ENCODE results near the gene PDPR.
"Not testable (repeated sequence)": the region's sequence is repeated elsewhere in the genome, so short reads cannot be mapped to it uniquely, and the experiment has no call there.

PDPR gene

GRCh38 chr16:70135796-70136195, 21.7 kb downstream of the PDPR start:
- DNase-seq, result not testable (repeated sequence)

- not testable (repeated sequence) for DNase-seq
Observed at GRCh38 chr16:70136595-70136994, 22.5 kb downstream of the PDPR start.

- not testable (repeated sequence) for DNase-seq
Observed at GRCh38 chr16:70142739-70143138, 28.6 kb downstream of the PDPR start.

- not testable (repeated sequence) for DNase-seq
Observed at GRCh38 chr16:70143231-70143895, 29.2 kb downstream of the PDPR start.

- DNase-seq, result not testable (repeated sequence)
Observed at GRCh38 chr16:70147853-70148252, 33.7 kb downstream of the PDPR start.

- DNase-seq, result not testable (repeated sequence)
Observed at GRCh38 chr16:70148453-70148852, 34.3 kb downstream of the PDPR start.

GRCh38 chr16:70149296-70149695, 35.2 kb downstream of the PDPR start:
- DNase-seq, result not testable (repeated sequence)

GRCh38 chr16:70151391-70151790, 37.3 kb downstream of the PDPR start:
- DNase-seq, result no peak

- DNase-seq, result no peak
Observed at GRCh38 chr16:70151941-70152509, 37.9 kb downstream of the PDPR start.

GRCh38 chr16:70152578-70153302, 38.6 kb downstream of the PDPR start:
- DNase-seq, result no peak

GRCh38 chr16:70154736-70155135, 40.6 kb downstream of the PDPR start:
- not testable (repeated sequence) for DNase-seq

- DNase-seq, result no peak
Observed at GRCh38 chr16:70156207-70156978, 42.3 kb downstream of the PDPR start.

- no peak for DNase-seq
Observed at GRCh38 chr16:70157105-70157476, 43.0 kb downstream of the PDPR start.

GRCh38 chr16:70157477-70158260, 43.5 kb downstream of the PDPR start:
- DNase-seq, result no peak

GRCh38 chr16:70158261-70158939, 44.3 kb downstream of the PDPR start:
- no peak for DNase-seq

GRCh38 chr16:70159355-70160348, 45.5 kb downstream of the PDPR start:
- no peak for DNase-seq

GRCh38 chr16:70160388-70160787, 46.3 kb downstream of the PDPR start:
- DNase-seq, result no peak

GRCh38 chr16:70160821-70161220, 46.7 kb downstream of the PDPR start:
- no peak for DNase-seq

- DNase-seq, result no peak
Observed at GRCh38 chr16:70161350-70161749, 47.2 kb downstream of the PDPR start.

GRCh38 chr16:70162041-70162451, 47.9 kb downstream of the PDPR start:
- DNase-seq, result no peak

GRCh38 chr16:70163596-70163995, 49.5 kb downstream of the PDPR start:
- DNase-seq, result no peak

All from NCI-H1092 treated with DMSO at 0.1 percent for 48 hours (cell line).